NCI-H2196 treated with DMSO at 0.1 percent for 48 hours (cell line): ENCODE data around the gene PKN2.
"Not testable (repeated sequence)": the region's sequence is repeated elsewhere in the genome, so short reads cannot be mapped to it uniquely, and the experiment has no call there.

Experiments
- DNase-seq: peaks from one replicate; lab custom pipeline; 2025; ENCODE audit not compliant: unreplicated experiment; lab: John Stamatoyannopoulos, UW

Gene PKN2

GRCh38 chr1:88876573-88877365, 192.7 kb downstream of the PKN2 start:
- DNase-seq, result no peak

GRCh38 chr1:88877382-88877825, 193.3 kb downstream of the PKN2 start:
- DNase-seq, result peak; percentile 34

GRCh38 chr1:88877911-88878310, 193.8 kb downstream of the PKN2 start:
- no peak for DNase-seq

- DNase-seq, result no peak
These were observed 194.7 kb downstream of the PKN2 start for GRCh38 chr1:88878731-88879130.

DNA sequence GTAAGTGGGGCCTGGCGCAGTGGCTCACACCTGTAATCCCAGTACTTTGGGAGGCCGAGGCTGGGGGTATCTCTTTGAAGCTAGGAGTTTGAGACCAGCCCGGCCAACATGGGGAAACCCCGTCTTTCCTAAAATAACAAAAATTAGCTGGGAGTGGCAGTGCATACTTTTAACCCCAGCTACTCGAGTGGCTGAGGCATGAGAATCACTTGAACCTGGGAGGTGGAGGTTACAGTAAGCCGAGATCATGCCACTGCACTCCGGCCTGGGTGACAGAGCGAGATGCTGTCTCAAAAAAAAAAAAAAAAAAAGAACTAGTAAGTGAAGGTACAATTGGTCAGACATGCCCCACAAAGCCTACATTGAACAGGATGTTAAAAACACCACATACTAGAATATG, 196.6 kb downstream of the PKN2 start:
- not testable (repeated sequence) for DNase-seq

DNA sequence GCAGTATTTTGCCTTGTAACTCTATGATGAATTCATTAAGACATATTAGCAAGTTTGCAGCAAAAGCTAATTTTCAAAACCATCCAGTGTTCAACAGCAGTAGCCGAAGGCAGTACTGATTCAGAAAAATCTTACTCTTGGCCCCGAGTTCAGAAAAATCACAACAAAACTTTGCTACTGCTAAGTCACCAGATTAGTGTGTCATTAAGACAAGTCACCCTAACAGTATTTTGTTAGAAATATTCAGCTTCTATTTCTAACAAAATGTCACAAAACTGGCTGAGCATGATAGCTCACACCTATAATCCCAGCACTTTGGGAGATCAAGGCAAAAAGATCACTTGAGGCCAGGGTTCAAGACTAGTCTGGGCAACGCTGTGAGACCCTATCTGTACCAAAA, 199.1 kb downstream of the PKN2 start:
- no peak for DNase-seq
